Left lobe of liver (tissue), 2 donors: ENCODE measurements around the gene DYNLRB2. TPM values are rescaled to one million over a fixed set of nuclear protein-coding genes. Genes with fewer than 3 reads are reported as not detected.

Experiments
- ATAC-seq: fragments of 200-7000 bp; cut with Tn5 transposase; one replicate; pipeline ENCODE4 v1.9.1; 2020; ENCODE audit warnings: mild to moderate bottlenecking, moderate library complexity
- DNase-seq: peaks from one replicate; pipeline ENCODE4 v3.0.0-alpha.2; 2020; ENCODE audit warnings: low spot score
- total RNA-seq: library from RNA; stranded (reverse); gene quantifications from one replicate; pipeline ENCODE4 v1.2.1, GENCODE V29; 2021
- donor health status: DM: no; HTN: no; CAD: no; lungs with moderate emphysema.
- donor health status: DM: no; HTN: yes; CAD: no.

Gene DYNLRB2
- total RNA-seq, 1 donor from 2014 or later, result not detected

DNA sequence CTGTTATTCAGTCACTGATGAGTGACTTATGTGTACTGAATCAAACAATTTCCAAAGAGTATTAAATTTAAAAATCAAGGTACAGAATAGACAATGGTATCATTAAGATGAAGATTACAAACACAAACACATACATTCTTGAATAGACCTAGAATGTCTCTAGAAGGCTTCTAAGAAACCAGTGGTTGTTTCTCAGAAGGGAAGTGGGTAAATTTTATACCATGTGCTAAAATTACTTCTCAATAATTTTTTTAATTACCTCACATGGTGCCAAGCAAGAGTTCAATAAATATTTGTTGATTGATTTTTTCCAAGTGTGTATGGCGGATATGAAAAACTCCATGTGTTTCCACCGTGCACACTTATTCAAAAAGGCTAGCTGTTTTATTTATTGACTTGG lies 6.4 kb downstream of the DYNLRB2 start:
- DNase-seq, result no peak
- ATAC-seq, result no peak

DNA sequence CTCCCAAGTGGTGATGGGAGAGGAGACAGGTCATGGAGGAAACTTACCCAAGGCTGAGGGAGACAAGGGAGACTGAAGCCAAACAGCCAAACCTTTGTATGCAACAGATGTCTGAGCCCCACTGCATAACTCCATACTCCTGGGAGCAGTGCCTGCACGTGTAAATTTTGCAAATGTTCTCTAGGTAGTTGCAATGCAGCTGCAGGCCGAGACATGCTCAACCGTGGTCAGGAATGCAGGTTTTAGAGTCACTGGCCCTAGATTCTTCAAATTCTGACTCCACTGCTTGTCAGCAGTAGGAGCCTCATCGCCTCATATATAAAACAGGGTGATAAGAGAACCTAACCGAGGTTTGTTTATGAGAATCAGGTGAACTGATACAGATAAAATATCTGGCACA lies 11.5 kb downstream of the DYNLRB2 start:
- DNase-seq (no peak), ATAC-seq (no peak)

DNA sequence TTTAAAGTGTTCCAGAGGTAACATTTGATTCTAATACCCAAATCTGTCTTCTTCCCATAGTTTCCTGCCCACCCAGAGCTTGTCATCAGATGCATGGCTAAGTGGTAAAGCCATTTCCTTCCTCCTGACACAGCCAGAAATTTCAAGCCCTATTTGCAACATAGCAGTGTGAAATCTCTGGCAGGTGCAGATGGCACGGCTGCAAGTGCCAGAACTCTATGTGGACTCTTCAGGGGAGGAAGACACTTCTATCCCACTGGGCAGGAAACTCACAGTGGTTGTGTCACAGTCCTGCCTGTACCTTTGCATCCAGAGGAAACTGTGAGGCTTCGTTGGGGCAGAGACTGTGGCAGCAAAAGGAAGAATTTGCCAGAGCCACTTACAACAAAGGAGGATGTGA lies 13.2 kb downstream of the DYNLRB2 start:
- ATAC-seq, result no peak
- DNase-seq, result no peak

- DNase-seq (no peak), ATAC-seq (no peak)
Measured at GRCh38 chr16:80556481-80556880, 15.7 kb downstream of the DYNLRB2 start.

- DNase-seq, result no peak
- no peak for ATAC-seq
Measured at GRCh38 chr16:80557037-80557436, 16.2 kb downstream of the DYNLRB2 start.

DNA sequence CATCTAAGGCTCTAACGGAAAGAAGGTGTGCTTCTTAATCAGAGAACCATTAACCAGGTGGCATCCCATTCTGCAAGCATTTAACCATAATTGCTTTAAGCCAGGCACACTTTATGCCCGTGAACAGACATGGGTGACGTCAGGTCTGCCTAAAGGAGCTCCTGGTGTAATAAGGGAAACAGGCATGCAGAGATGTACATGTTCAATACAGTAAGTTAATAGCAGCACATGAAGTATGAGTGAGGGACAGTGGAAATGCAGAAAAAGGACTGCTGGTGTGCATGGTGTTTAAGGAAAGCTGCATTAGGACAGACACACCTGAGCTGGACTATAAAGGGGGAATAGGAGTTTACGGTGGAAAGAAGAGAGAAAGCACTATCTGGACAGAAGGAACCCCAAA lies 18.6 kb downstream of the DYNLRB2 start:
- DNase-seq, result no peak
- no peak for ATAC-seq

GRCh38 chr16:80563066-80563465 lies 22.3 kb downstream of the DYNLRB2 start:
- ATAC-seq, result no peak
- DNase-seq, result no peak

- no peak for DNase-seq
- ATAC-seq, result no peak
Measured at GRCh38 chr16:80564394-80564793, 23.6 kb downstream of the DYNLRB2 start.

DNA sequence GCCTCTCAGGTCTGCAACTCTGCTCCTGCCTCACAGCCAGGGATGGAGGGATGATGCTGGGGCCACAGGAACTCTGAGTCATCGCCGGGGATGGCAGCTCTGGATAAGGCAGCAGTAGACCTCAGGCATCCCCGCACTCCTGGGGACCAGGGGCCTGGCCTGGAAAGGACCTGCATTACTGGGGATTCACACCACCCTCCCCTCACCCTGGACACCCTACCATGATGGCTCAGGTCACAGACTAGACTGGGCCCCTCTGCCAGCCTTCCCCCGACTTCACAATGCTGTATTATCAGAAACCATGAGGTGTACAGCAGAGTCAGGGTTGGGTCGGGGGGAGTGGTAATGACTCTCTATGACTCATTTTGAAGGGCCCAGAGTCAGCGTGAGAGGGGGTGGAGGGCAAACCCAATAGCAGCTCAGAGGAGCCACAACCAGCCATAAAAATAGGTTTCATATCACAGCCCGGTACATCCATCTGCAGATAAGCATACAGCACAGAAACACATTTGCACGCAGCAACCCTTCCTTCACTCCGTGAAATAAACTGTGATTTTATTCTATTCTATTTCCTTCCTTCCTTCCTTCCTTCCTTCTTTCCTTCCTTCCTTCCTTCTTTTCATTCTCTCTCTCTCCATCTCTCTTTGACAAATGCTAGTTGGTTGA lies 28.8 kb downstream of the DYNLRB2 start:
- ATAC-seq (no peak), DNase-seq (no peak)

DNA sequence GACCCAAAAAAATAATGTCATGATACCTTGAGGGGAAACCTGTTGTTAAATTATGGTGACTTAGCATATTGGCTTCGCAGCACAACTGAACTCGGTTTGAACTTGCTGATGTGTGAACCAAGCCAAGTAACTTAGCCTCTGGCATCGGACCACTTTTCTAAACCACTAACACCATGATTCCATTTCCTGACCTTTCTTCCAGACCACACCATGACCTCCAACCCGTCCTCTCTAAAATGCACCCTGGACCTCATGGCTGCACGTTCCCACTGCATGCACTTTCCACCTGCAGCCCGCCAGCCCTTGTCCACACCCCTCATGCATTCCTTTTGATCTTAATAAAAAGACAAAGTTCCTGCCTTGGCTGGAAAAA lies 29.3 kb downstream of the DYNLRB2 start:
- ATAC-seq, result peak; percentile 76
- peak; percentile 51 for DNase-seq

- ATAC-seq, result no peak
Measured at GRCh38 chr16:80573700-80574120, 32.9 kb downstream of the DYNLRB2 start.

GRCh38 chr16:80576343-80576912 lies 35.6 kb downstream of the DYNLRB2 start:
- ATAC-seq, result no peak

More at GRCh38 chr16:80573700-80574120, 32.9 kb downstream of the DYNLRB2 start:
- no peak for DNase-seq

GRCh38 chr16:80577485-80578280 lies 36.9 kb downstream of the DYNLRB2 start:
- ATAC-seq, result peak; percentile 52
- DNase-seq, result no peak

More at GRCh38 chr16:80576343-80576912, 35.6 kb downstream of the DYNLRB2 start:
- no peak for DNase-seq

DNA sequence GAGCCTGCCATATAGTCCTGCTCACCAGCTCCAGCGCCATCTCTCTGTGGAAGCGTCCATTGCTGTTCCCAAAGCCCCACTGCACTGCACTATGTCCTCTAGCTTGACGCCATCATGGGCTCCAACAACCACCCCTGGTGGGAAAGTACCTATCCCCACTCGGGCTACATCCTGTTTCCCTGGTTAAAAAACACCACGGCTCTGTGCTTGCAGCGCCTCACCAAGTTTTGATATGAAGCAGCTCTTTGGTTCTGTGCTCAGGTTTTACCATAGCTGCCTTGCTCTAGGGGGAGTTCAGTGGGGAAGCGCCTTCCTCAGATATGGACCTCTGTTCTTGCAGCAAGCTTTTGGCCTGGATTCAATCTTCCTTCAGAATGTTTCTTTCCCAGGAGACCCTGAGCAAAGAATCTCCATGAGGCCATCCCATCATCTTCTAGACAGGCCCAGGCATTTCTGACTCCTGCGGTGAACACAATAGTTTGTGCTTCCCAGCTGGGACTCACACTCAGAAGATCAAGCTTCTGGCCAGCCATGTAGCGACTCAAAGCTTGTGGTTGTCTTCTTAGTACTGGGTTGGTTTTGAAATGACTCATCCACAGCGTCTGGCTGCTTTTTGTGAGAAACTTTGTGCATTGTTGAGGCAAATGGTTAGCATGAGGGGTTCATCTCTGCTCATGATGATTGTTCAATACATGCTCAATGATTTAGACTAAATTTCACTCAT lies 39.5 kb downstream of the DYNLRB2 start:
- ATAC-seq (no peak), DNase-seq (no peak)

DNA sequence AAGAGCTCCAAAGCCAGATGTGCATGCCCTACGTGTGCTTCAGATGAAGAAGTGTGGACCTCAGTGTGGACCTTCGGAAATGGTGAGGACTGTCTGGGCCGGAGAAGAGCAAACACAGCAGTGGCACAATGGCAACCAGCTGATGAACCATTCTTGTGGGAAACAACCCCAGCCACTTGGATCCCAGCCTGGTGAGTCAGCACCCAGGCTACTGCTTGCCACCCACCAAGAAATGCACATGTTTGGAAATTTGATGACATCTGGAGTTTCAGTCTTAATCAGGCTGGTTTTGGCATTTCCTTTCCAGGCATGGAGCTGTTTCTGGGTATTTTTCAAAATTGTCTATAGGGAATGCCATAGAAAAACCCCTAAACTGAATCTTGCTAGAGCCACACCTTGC lies 42.7 kb downstream of the DYNLRB2 start:
- no peak for ATAC-seq

DNA sequence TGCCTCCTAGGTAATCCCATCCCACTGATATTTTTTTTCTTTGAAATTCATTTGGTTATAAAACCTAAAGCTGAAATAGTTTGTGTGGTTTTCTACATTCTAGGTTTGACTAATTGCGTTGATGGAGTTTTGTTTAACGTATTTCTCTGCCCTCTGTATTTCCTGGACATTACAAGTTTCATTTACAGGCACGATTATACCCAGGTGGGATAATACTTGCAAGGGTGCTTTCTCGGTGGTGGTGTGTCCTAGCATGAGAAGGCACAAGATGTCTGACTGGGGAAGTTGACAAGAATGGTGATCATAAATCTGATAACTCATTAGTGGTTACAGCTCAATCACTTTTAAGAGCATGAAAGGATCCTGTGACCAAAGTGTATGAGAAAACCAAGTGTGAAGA lies 45.0 kb downstream of the DYNLRB2 start:
- no peak for DNase-seq
- ATAC-seq, result no peak

More for the DNA sequence above, 42.7 kb downstream of the DYNLRB2 start:
- DNase-seq, result no peak

DNA sequence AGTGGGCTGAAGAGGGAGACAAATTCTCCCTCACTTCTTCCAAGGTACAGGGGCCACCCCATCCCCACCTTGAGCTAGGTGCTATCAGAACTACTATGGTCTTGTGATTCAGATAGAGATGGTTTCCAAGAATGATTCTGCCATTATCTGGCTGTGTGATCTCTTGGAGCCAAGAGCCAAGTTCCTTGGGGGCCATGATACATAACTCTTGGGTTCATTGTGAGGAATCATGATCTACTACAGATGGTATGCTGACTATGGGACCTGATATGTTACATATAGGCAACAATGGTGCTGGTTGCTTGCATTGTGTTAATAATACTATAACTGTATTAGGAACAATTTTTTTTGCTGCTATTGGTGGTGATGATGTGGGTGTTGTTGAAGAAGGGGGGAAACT lies 45.7 kb downstream of the DYNLRB2 start:
- no peak for DNase-seq
- ATAC-seq, result no peak

DNA sequence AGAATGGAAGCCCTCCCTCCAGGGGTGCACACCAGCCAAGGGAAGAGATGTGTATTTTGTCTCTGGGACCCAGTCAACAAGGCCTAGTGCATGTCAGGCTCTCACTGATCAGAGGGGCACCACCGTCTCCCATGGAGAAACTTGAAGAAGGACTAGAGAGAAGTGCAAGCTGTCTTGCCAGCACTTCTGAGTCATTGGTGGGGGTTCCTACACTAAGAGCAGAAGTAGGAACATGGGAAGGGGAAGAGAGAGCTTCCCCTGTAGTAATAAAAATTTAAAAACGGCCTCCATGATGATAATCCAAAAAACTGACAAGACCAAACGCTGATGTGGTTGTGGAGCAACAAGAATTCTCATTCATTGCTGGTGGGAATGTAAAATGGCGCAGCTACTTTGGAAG lies 46.3 kb downstream of the DYNLRB2 start:
- ATAC-seq (no peak), DNase-seq (no peak)

DNA sequence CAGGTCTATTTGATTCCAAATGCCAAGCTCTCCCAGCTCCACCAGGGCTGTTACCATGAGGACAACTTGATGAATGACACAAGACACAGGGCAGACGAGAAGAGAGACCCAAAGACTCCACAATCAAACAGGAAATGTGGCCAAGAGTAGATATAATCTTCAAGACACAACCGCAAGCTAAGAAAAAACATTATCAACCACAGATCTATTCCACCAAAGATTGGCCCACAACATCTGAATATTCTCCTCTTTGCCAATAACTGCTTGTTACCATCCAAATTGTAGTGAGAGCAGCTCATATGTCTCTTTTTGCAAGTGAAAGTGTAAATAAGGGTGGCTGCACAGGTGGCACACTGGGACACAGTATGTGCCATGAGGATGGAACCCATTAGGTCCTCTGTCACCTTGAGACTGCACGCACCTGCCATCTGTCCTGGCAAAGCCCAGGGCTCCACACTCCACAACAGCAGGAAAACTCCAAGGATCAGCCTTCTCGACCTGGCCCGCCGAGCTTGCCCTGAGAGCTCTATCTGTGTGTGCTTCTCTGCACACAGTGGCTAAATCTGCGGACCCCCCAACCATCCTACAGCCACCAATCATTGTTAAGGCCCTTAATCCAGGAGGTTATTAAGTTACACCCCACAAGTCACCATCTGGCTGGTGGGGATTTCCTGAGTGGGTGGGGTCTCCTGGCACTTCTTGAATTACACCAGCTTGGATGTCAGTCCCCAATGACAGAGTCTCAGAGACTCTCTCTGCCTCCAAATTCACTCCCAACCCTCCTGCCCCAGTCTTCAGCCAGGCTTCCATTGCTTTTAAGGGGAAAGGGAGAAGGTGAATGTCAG lies 50.5 kb downstream of the DYNLRB2 start:
- ATAC-seq, result no peak
- no peak for DNase-seq

DNA sequence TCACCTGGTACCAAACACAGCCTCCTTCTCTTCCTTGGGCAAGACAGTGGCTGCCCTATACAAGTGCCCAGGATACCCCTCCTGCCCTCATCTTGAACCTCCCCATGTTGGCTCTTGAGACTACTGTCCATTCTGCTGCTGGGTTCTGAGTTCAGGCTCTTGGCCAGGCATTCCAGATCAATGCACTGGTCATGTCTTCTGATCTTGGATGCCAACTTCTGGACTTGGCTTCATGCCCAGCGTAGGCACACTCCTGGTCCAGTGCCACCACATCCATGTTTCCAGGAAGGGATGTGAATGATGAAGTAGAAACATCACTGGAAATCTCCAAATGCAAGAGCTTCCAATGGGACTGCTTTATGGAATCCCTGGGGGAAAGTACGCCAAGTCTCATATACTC lies 51.5 kb downstream of the DYNLRB2 start:
- ATAC-seq, result peak; percentile 75
- DNase-seq, result peak; percentile 65
